ENCODE data around the gene GPR37L1. TPM values are rescaled to one million over a fixed set of nuclear protein-coding genes. Genes with fewer than 3 reads are reported as not detected.

GPR37L1 gene
- total RNA-seq, 2 experiments from 2014 or later: not detected

DNA sequence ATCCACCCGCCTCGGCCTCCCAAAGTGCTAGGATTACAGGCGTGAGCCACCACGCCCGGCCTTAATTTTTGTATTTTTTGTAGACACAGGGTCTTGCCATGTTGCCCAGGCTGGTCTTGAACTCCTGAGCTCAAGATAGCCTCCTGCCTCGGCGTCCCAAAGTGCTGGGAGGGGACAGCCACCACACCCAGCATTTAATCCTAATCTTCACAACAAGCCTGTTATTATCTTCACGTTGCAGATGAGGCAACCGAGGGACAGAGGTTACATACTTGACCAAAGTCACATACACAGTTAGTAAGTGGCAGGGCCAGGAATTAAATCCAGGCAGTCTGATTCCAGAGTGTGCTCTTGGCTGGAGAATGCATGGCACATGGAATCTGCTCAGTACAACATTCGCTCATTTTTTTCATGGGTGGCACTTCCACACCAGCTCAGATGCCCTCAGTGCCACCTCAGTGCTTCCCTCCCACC, 4.8 kb upstream of the GPR37L1 start:
- Mint-ChIP-seq H3K4me3 (no peak overlapping the region), H3K27ac (no peak overlapping the region), H3K36me3 (ENCODE audit: low read depth) (no peaks in the 10 kb centered on the region), H3K9me3 (no peaks in the 10 kb centered on the region), H3K4me1 (ENCODE audit: low read depth) (no peaks in the 10 kb centered on the region), H3K27me3 (peaks cover 10% of the 10 kb centered on the region)
- H3K4me3 ChIP-seq (ENCODE audit: low read length): no peak overlapping the region
- H3K9me3 ChIP-seq (ENCODE audit: control insufficient read depth in 1 of 2, insufficient read depth in 1 of 2, low read length in 2 of 2): no peaks in the 10 kb centered on the region
- POLR2A ChIA-PET: no interaction called here
- no peak for DNase-seq
- TF ChIP-seq, protein P1, sequence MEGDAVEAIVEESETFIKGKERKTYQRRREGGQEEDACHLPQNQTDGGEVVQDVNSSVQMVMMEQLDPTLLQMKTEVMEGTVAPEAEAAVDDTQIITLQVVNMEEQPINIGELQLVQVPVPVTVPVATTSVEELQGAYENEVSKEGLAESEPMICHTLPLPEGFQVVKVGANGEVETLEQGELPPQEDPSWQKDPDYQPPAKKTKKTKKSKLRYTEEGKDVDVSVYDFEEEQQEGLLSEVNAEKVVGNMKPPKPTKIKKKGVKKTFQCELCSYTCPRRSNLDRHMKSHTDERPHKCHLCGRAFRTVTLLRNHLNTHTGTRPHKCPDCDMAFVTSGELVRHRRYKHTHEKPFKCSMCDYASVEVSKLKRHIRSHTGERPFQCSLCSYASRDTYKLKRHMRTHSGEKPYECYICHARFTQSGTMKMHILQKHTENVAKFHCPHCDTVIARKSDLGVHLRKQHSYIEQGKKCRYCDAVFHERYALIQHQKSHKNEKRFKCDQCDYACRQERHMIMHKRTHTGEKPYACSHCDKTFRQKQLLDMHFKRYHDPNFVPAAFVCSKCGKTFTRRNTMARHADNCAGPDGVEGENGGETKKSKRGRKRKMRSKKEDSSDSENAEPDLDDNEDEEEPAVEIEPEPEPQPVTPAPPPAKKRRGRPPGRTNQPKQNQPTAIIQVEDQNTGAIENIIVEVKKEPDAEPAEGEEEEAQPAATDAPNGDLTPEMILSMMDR (IDR thresholded peaks at IDR 0.05): no peak
- no peaks in the 10 kb centered on the region for H3K27me3 ChIP-seq (ENCODE audit: control insufficient read depth in 1 of 2, insufficient read depth in 2 of 2, low read length in 2 of 2)
- CTCF ChIA-PET: no interaction called here
- intact Hi-C loops (cut with DNase I, micrococcal nuclease): no loop called here
- H3K4me1 ChIP-seq (ENCODE audit: insufficient read depth, low read length): no peaks in the 10 kb centered on the region
- H3K36me3 ChIP-seq (ENCODE audit: insufficient read depth, low read length): no peaks in the 10 kb centered on the region
- no peak overlapping the region for H3K27ac ChIP-seq (ENCODE audit: low read depth in 1 of 2, low read length in 2 of 2)
- ATAC-seq (ENCODE audit: poor library complexity): no peak

DNA sequence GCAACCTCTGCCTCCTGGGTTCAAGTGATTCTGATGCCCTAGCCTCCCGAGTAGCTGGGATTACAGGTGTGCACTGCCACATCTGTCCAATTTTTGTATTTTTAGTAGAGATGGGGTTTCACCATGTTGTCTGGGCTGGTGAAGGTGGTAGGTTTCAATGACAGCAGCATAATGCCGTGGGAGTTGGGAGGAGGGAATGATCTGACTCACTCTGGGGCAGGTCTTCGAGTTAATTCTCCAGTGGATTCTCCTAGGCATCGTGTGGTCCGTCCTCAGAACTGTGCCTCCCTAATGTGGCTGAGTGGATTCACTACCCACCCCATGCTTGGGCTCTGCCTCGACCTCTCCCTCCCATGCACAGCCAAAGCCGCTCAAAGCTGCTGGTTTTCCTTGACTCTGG, 1.7 kb upstream of the GPR37L1 start:
- Mint-ChIP-seq H3K27me3 (peaks cover 20% of the 10 kb centered on the region), H3K9me3 (no peaks in the 10 kb centered on the region), H3K4me3 (no peak overlapping the region), H3K4me1 (ENCODE audit: low read depth) (no peaks in the 10 kb centered on the region), H3K27ac (no peak overlapping the region), H3K36me3 (ENCODE audit: low read depth) (no peaks in the 10 kb centered on the region)
- POLR2A ChIA-PET: no interaction called here
- DNase-seq (no peak), ATAC-seq (ENCODE audit: poor library complexity) (no peak)
- no peaks in the 10 kb centered on the region for H3K36me3 ChIP-seq (ENCODE audit: insufficient read depth, low read length)
- TF ChIP-seq, protein P1 (IDR thresholded peaks at IDR 0.05): no peak
- CTCF ChIA-PET: no interaction called here
- H3K9me3 ChIP-seq (ENCODE audit: control insufficient read depth in 1 of 2, insufficient read depth in 1 of 2, low read length in 2 of 2): no peaks in the 10 kb centered on the region
- intact Hi-C loops (cut with DNase I, micrococcal nuclease): no loop called here
- no peak overlapping the region for H3K4me3 ChIP-seq (ENCODE audit: low read length)
- no peak overlapping the region for H3K27ac ChIP-seq (ENCODE audit: low read depth in 1 of 2, low read length in 2 of 2)
- H3K27me3 ChIP-seq (ENCODE audit: control insufficient read depth in 1 of 2, insufficient read depth in 2 of 2, low read length in 2 of 2): no peaks in the 10 kb centered on the region
- H3K4me1 ChIP-seq (ENCODE audit: insufficient read depth, low read length): no peaks in the 10 kb centered on the region

DNA sequence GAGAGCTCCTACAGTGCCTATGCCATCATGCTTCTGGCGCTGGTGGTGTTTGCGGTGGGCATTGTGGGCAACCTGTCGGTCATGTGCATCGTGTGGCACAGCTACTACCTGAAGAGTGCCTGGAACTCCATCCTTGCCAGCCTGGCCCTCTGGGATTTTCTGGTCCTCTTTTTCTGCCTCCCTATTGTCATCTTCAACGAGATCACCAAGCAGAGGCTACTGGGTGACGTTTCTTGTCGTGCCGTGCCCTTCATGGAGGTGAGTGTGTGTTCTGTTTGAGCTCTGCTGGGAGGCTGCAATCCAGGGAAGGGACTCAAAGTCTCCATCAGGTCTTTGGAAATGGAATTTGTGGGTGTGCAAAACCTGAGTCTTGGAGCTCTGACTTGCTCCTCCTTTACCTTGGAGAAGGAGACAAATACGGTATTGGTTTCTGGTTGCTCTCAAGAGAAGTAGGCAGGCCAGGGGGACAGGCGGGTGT, 658 bp downstream of the GPR37L1 start:
- H3K4me3 Mint-ChIP-seq: no peak overlapping the region
- ChIA-PET POLR2A (no interaction called here), CTCF (no interaction called here)
- H3K27me3 Mint-ChIP-seq: peaks cover 20% of the 10 kb centered on the region
- no peak for ATAC-seq (ENCODE audit: poor library complexity)
- no peak for DNase-seq
- no peaks in the 10 kb centered on the region for H3K9me3 ChIP-seq (ENCODE audit: control insufficient read depth in 1 of 2, insufficient read depth in 1 of 2, low read length in 2 of 2)
- H3K4me1 Mint-ChIP-seq (ENCODE audit: low read depth): no peaks in the 10 kb centered on the region
- intact Hi-C loops (cut with DNase I, micrococcal nuclease): no loop called here
- H3K36me3 ChIP-seq (ENCODE audit: insufficient read depth, low read length): no peaks in the 10 kb centered on the region
- H3K36me3 Mint-ChIP-seq (ENCODE audit: low read depth): no peaks in the 10 kb centered on the region
- no peak overlapping the region for H3K4me3 ChIP-seq (ENCODE audit: low read length)
- no peaks in the 10 kb centered on the region for H3K4me1 ChIP-seq (ENCODE audit: insufficient read depth, low read length)
- H3K27ac ChIP-seq (ENCODE audit: low read depth in 1 of 2, low read length in 2 of 2): no peak overlapping the region
- H3K27ac Mint-ChIP-seq: no peak overlapping the region
- no peaks in the 10 kb centered on the region for H3K9me3 Mint-ChIP-seq
- TF ChIP-seq, protein P1 (IDR thresholded peaks at IDR 0.05): no peak
- peaks cover 0 to 2% of the 10 kb centered on the region in 2 experiments for H3K27me3 ChIP-seq (ENCODE audit: control insufficient read depth in 1 of 2, insufficient read depth in 2 of 2, low read length in 2 of 2)
